Osteocyte (in vitro differentiated cells): ENCODE data around the gene NKG7. TPM values are rescaled to one million over a fixed set of nuclear protein-coding genes. Genes with fewer than 3 reads are reported as not detected.

ENCODE experiments used
- DNase-seq: peaks from one replicate; pipeline ENCODE4 v3.0.0; 2021; ENCODE audit warnings: mixed read lengths; ENCODE audit not compliant: unreplicated experiment; ENCODE audit errors: extremely low spot score
- H3K27ac Mint-ChIP-seq: one replicate; pipeline ENCODE4 v1.8.0; 2021; ENCODE audit warnings: mild to moderate bottlenecking, mixed read lengths; ENCODE audit not compliant: unreplicated experiment
- H3K27me3 Mint-ChIP-seq: one replicate; pipeline ENCODE4 v1.8.0; 2021; ENCODE audit warnings: mixed read lengths; ENCODE audit not compliant: unreplicated experiment
- H3K36me3 Mint-ChIP-seq: one replicate; pipeline ENCODE4 v1.8.0; 2021; ENCODE audit warnings: mixed read lengths; ENCODE audit not compliant: unreplicated experiment
- H3K4me1 Mint-ChIP-seq: one replicate; pipeline ENCODE4 v1.8.0; 2021; ENCODE audit warnings: mixed read lengths; ENCODE audit not compliant: unreplicated experiment
- H3K4me3 Mint-ChIP-seq: one replicate; pipeline ENCODE4 v1.8.0; 2021; ENCODE audit warnings: mild to moderate bottlenecking, moderate library complexity, mixed read lengths; ENCODE audit not compliant: unreplicated experiment
- H3K9me3 Mint-ChIP-seq: one replicate; pipeline ENCODE4 v1.8.0; 2021; ENCODE audit warnings: mixed read lengths; ENCODE audit not compliant: unreplicated experiment
- CTCF ChIP-seq: fragments of 200-600 bp; sonication (generic); IDR thresholded peaks from 2 replicates; pipeline ENCODE4 v1.5.0; 2021; ENCODE audit warnings: antibody characterized with exemption, mild to moderate bottlenecking, moderate library complexity
- total RNA-seq: library from RNA; stranded (reverse); gene quantifications from 2 replicates; pipeline ENCODE4 v1.2.1, GENCODE V29; 2021

NKG7 gene
- total RNA-seq, 1 donor from 2014 or later, result not detected

- Mint-ChIP-seq H3K27me3 (no peaks in the 10 kb centered on the region), H3K9me3 (peaks cover 3% of the 10 kb centered on the region), H3K36me3 (no peaks in the 10 kb centered on the region), H3K27ac (no peak overlapping the region), H3K4me3 (no peak overlapping the region), H3K4me1 (peaks cover 15% of the 10 kb centered on the region)
- no peak for DNase-seq
- TF ChIP-seq CTCF, result no peak
Measured at GRCh38 chr19:51396175-51396574, 23.7 kb upstream of the NKG7 start.

GRCh38 chr19:51394050-51394836 lies 21.8 kb upstream of the NKG7 start:
- DNase-seq, result peak; percentile 94
- peak; percentile 37 for TF ChIP-seq CTCF
- peak overlapping the region; percentile 89 for H3K27ac Mint-ChIP-seq

GRCh38 chr19:51392701-51393100 lies 20.2 kb upstream of the NKG7 start:
- Mint-ChIP-seq H3K9me3 (no peaks in the 10 kb centered on the region), H3K27me3 (no peaks in the 10 kb centered on the region), H3K4me1 (peaks cover 15% of the 10 kb centered on the region), H3K36me3 (no peaks in the 10 kb centered on the region), H3K4me3 (no peak overlapping the region), H3K27ac (no peak overlapping the region)
- no peak for TF ChIP-seq CTCF
- no peak for DNase-seq

More at GRCh38 chr19:51394050-51394836, 21.8 kb upstream of the NKG7 start:
- Mint-ChIP-seq H3K36me3 (no peaks in the 10 kb centered on the region), H3K27me3 (no peaks in the 10 kb centered on the region), H3K9me3 (no peaks in the 10 kb centered on the region), H3K4me1 (peaks cover 15% of the 10 kb centered on the region), H3K4me3 (peak overlapping the region; percentile 74)

- Mint-ChIP-seq H3K9me3 (no peaks in the 10 kb centered on the region), H3K4me3 (no peak overlapping the region), H3K4me1 (peaks cover 15% of the 10 kb centered on the region), H3K27ac (no peak overlapping the region), H3K36me3 (no peaks in the 10 kb centered on the region), H3K27me3 (no peaks in the 10 kb centered on the region)
- DNase-seq, result no peak
- TF ChIP-seq CTCF, result no peak
Measured at GRCh38 chr19:51391073-51391611, 18.7 kb upstream of the NKG7 start.

- H3K9me3 Mint-ChIP-seq, result no peaks in the 10 kb centered on the region
- no peak for TF ChIP-seq CTCF
- H3K27ac Mint-ChIP-seq, result no peak overlapping the region
- no peak for DNase-seq
- peaks cover 7% of the 10 kb centered on the region for H3K4me1 Mint-ChIP-seq
- H3K4me3 Mint-ChIP-seq, result no peak overlapping the region
- no peaks in the 10 kb centered on the region for H3K27me3 Mint-ChIP-seq
- no peaks in the 10 kb centered on the region for H3K36me3 Mint-ChIP-seq
Measured at GRCh38 chr19:51389143-51389542, 16.7 kb upstream of the NKG7 start.
